Activated T-cell treated with anti-CD3 and anti-CD28 coated beads, Interleukin-2, amount 50 U/mL, for 24 hours (primary cell): ENCODE results near the gene PPM1D.

Experiments
- DNase-seq: peaks from one replicate; pipeline ENCODE4 v3.0.0-alpha.2; 2020
- H3K27ac Mint-ChIP-seq: 2 replicates; pipeline ENCODE4 v1.8.0; 2020; ENCODE audit warnings: mild to moderate bottlenecking, mixed read lengths
- H3K27me3 Mint-ChIP-seq: 2 replicates; pipeline ENCODE4 v1.8.0; 2020; ENCODE audit warnings: mixed read lengths
- H3K36me3 Mint-ChIP-seq: 2 replicates; pipeline ENCODE4 v1.8.0; 2020; ENCODE audit warnings: low read depth, mixed read lengths
- H3K4me1 Mint-ChIP-seq: 2 replicates; pipeline ENCODE4 v1.8.0; 2020; ENCODE audit warnings: low read depth, mixed read lengths
- H3K4me3 Mint-ChIP-seq: 2 replicates; pipeline ENCODE4 v1.8.0; 2020; ENCODE audit warnings: mild to moderate bottlenecking, moderate library complexity, mixed read lengths
- H3K9me3 Mint-ChIP-seq: 2 replicates; pipeline ENCODE4 v1.8.0; 2020; ENCODE audit warnings: mixed read lengths

Gene PPM1D

GRCh38 chr17:60622961-60623360, 23.0 kb downstream of the PPM1D start:
- Mint-ChIP-seq H3K36me3 (peaks cover 24% of the 10 kb centered on the region), H3K4me3 (no peak overlapping the region), H3K27me3 (no peaks in the 10 kb centered on the region), H3K9me3 (no peaks in the 10 kb centered on the region), H3K4me1 (peaks cover 19% of the 10 kb centered on the region), H3K27ac (no peak overlapping the region)
- DNase-seq: no peak

GRCh38 chr17:60623415-60623814, 23.4 kb downstream of the PPM1D start:
- no peak for DNase-seq
- Mint-ChIP-seq H3K27ac (peak overlapping the region; percentile 60), H3K4me3 (no peak overlapping the region), H3K4me1 (peaks cover 19% of the 10 kb centered on the region), H3K9me3 (no peaks in the 10 kb centered on the region), H3K36me3 (peaks cover 28% of the 10 kb centered on the region), H3K27me3 (no peaks in the 10 kb centered on the region)

GRCh38 chr17:60627124-60627523, 27.1 kb downstream of the PPM1D start:
- no peak overlapping the region for H3K27ac Mint-ChIP-seq
- H3K9me3 Mint-ChIP-seq: no peaks in the 10 kb centered on the region
- H3K4me3 Mint-ChIP-seq: no peak overlapping the region
- H3K4me1 Mint-ChIP-seq: peaks cover 20% of the 10 kb centered on the region
- no peaks in the 10 kb centered on the region for H3K27me3 Mint-ChIP-seq
- H3K36me3 Mint-ChIP-seq: peaks cover 35% of the 10 kb centered on the region
- no peak for DNase-seq

- Mint-ChIP-seq H3K27ac (no peak overlapping the region), H3K9me3 (no peaks in the 10 kb centered on the region), H3K4me3 (no peak overlapping the region), H3K27me3 (no peaks in the 10 kb centered on the region), H3K4me1 (peaks cover 18% of the 10 kb centered on the region), H3K36me3 (peaks cover 34% of the 10 kb centered on the region)
- no peak for DNase-seq
Measured at GRCh38 chr17:60628252-60628889, 28.4 kb downstream of the PPM1D start.

DNA sequence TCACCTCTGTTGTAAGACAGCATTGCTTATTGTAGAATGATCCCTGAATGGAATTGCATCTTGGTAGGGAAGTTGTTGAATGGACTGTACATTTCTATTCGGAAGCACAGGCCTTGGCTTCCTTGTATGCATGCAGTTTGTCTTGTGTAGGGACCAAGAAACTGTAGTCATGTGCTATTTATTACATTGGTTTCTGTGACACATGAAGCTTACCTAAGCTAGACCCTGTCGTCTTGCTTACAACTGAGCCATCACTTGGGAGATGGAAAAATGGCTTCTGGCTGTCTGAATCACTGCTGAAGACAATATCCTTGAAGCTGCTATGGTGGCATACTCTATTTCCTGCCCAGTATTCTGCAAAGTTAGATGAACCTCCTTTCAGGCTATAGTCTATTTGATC, 29.1 kb downstream of the PPM1D start:
- Mint-ChIP-seq H3K9me3 (no peaks in the 10 kb centered on the region), H3K4me1 (peaks cover 18% of the 10 kb centered on the region), H3K36me3 (peaks cover 34% of the 10 kb centered on the region), H3K27ac (peak overlapping the region; percentile 4), H3K4me3 (no peak overlapping the region), H3K27me3 (no peaks in the 10 kb centered on the region)
- DNase-seq: no peak

DNA sequence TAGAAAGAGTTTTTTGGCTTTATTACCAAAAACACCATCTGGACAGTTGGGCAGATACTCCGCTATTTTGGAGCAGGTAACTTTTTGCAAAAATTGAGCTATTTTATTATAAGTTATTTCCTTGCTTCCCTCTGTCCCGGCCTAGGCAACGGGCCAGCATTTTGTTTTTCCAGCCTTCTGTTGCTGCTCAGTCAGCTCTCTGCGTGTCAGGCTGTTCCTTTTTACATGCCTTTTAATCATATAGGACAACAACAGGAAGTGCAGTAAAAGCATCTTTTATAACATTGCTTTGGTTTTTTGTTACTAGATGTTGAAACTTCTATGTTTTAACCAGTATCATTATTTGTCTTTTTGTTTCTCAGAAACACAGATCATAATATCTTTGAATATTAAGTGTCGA, 30.4 kb downstream of the PPM1D start:
- peaks cover 46% of the 10 kb centered on the region for H3K36me3 Mint-ChIP-seq
- peaks cover 18% of the 10 kb centered on the region for H3K4me1 Mint-ChIP-seq
- no peaks in the 10 kb centered on the region for H3K27me3 Mint-ChIP-seq
- H3K4me3 Mint-ChIP-seq: no peak overlapping the region
- no peak for DNase-seq
- peak overlapping the region; percentile 8 for H3K27ac Mint-ChIP-seq
- H3K9me3 Mint-ChIP-seq: no peaks in the 10 kb centered on the region

DNA sequence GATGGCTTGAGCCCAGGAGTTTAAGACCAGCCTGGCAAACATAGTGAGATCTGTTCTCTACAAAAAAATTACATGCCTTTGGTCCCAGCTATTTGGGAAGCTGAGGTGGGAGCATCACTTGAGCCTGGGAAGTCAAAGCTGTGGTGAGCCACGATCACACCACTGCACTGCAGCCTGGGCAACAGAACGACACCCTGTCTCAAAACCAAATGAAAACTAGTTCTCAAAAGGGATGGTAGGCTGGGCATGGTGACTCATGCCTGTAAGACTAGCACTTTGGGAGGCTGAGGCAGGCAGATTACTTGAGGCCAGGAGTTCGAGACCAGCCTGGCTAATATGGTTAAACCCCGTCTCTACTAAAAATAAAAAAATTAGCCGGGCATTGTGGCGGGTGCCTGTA, 31.1 kb downstream of the PPM1D start:
- DNase-seq: no peak
- Mint-ChIP-seq H3K4me3 (no peak overlapping the region), H3K9me3 (no peaks in the 10 kb centered on the region), H3K36me3 (peaks cover 48% of the 10 kb centered on the region), H3K27me3 (no peaks in the 10 kb centered on the region), H3K4me1 (peaks cover 18% of the 10 kb centered on the region), H3K27ac (peak overlapping the region; percentile 29)

DNA sequence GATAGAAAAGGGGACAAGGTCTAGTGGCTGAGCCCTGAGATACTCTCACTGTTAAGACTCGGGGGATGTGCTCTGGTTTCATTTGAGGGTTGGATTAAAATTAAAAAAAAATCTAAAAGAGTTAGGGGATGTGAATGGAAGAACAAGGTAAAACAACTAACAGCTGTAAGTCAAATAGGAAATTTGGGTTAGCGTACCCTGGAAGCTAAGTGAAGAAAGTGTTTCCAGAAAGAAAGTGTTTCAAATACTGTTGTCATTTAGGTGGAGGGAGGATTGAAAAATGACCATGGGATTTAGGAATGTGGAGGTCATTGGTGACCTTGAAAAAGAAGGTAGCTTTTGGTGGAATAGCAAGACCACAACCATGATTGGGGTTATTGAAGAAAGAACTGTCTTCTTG, 37.7 kb downstream of the PPM1D start:
- no peak for DNase-seq
- Mint-ChIP-seq H3K27ac (no peak overlapping the region), H3K27me3 (no peaks in the 10 kb centered on the region)

GRCh38 chr17:60639019-60639330, 39.0 kb downstream of the PPM1D start:
- DNase-seq: no peak
- peaks cover 10% of the 10 kb centered on the region for H3K4me1 Mint-ChIP-seq
- no peak overlapping the region for H3K27ac Mint-ChIP-seq
- H3K27me3 Mint-ChIP-seq: no peaks in the 10 kb centered on the region
- H3K9me3 Mint-ChIP-seq: no peaks in the 10 kb centered on the region
- no peak overlapping the region for H3K4me3 Mint-ChIP-seq
- peaks cover 75% of the 10 kb centered on the region for H3K36me3 Mint-ChIP-seq

More for the DNA sequence above, 37.7 kb downstream of the PPM1D start:
- Mint-ChIP-seq H3K36me3 (peaks cover 74% of the 10 kb centered on the region), H3K4me3 (no peak overlapping the region), H3K4me1 (peaks cover 10% of the 10 kb centered on the region), H3K9me3 (no peaks in the 10 kb centered on the region)

DNA sequence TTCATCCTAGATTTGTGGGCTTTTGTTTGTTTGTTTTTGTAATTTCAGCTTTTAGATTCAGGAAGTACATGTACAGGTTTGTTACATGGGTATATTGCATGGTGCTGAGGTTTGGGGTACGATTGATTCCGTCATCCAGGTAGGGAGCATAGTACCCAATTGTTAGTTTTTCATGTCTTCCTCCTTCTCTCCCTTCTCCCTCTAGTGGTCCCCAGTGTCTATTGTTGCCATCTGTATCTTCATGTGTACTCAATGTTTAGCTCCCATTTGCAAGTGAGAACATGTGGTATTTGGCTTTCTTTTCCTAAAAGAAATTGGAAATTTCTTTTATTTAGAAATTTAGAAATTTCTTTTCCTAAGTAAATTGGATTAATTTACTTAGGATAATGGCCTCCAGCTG, 40.5 kb downstream of the PPM1D start:
- no peaks in the 10 kb centered on the region for H3K27me3 Mint-ChIP-seq
- H3K9me3 Mint-ChIP-seq: no peaks in the 10 kb centered on the region
- no peak overlapping the region for H3K4me3 Mint-ChIP-seq
- peaks cover 10% of the 10 kb centered on the region for H3K4me1 Mint-ChIP-seq
- no peak overlapping the region for H3K27ac Mint-ChIP-seq
- H3K36me3 Mint-ChIP-seq: peaks cover 65% of the 10 kb centered on the region
- no peak for DNase-seq

GRCh38 chr17:60641126-60641525, 41.1 kb downstream of the PPM1D start:
- H3K27me3 Mint-ChIP-seq: no peaks in the 10 kb centered on the region
- H3K27ac Mint-ChIP-seq: no peak overlapping the region
- H3K4me3 Mint-ChIP-seq: no peak overlapping the region
- no peaks in the 10 kb centered on the region for H3K9me3 Mint-ChIP-seq
- peaks cover 59% of the 10 kb centered on the region for H3K36me3 Mint-ChIP-seq
- peaks cover 11% of the 10 kb centered on the region for H3K4me1 Mint-ChIP-seq
- no peak for DNase-seq

DNA sequence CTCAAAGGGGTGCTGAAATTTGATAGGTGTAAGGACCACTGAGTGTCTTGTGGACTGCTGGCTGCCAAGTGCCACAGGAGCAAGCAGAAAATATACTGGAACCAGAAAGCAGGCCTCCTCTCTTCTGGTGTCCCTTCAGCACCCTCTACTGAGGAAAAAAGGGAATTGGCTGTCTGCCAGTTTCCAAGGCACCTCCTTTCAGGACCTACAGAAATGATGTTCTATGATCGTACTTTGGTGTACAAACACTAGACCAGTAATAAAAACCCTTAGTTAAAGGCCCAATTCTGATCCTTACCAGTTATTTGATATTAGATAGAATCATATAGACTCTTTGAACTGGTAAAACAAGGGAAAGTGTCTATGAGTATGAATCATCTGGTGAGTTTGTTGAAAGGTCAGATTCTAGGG, 41.8 kb downstream of the PPM1D start:
- no peak overlapping the region for H3K27ac Mint-ChIP-seq
- H3K27me3 Mint-ChIP-seq: no peaks in the 10 kb centered on the region
- peaks cover 14% of the 10 kb centered on the region for H3K4me1 Mint-ChIP-seq
- peaks cover 57% of the 10 kb centered on the region for H3K36me3 Mint-ChIP-seq
- no peak overlapping the region for H3K4me3 Mint-ChIP-seq
- DNase-seq: no peak
- H3K9me3 Mint-ChIP-seq: no peaks in the 10 kb centered on the region

GRCh38 chr17:60645918-60646523, 46.0 kb downstream of the PPM1D start:
- Mint-ChIP-seq H3K9me3 (no peaks in the 10 kb centered on the region), H3K4me3 (no peak overlapping the region), H3K36me3 (peaks cover 56% of the 10 kb centered on the region), H3K4me1 (peaks cover 15% of the 10 kb centered on the region), H3K27ac (no peak overlapping the region), H3K27me3 (no peaks in the 10 kb centered on the region)
- no peak for DNase-seq

DNA sequence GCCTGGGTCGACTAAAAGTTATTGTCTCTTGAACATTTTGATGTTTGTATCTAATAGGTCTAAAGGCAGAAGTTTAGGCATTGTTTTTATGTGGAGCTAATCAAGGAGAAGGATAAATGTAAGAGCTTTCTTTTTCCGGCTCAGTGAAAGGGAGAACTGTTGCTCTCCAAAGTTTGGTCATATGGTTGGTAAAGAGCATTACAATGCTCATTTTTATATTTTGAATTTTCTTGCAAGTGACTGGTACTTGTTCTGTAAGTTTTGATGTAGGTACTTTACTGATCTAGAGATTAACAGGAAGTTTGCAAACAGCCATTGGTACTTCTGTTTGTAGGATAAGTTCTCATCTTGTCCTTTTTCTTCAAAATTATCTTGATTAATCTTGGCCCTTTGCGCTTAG, 46.7 kb downstream of the PPM1D start:
- Mint-ChIP-seq H3K4me1 (peaks cover 12% of the 10 kb centered on the region), H3K4me3 (no peak overlapping the region), H3K27ac (peak overlapping the region; percentile 44), H3K27me3 (no peaks in the 10 kb centered on the region), H3K9me3 (no peaks in the 10 kb centered on the region), H3K36me3 (peaks cover 54% of the 10 kb centered on the region)
- no peak for DNase-seq

- DNase-seq: no peak
- Mint-ChIP-seq H3K9me3 (no peaks in the 10 kb centered on the region), H3K27ac (no peak overlapping the region), H3K4me1 (peaks cover 16% of the 10 kb centered on the region), H3K4me3 (no peak overlapping the region), H3K27me3 (no peaks in the 10 kb centered on the region), H3K36me3 (peaks cover 56% of the 10 kb centered on the region)
Measured at GRCh38 chr17:60647705-60648104, 47.7 kb downstream of the PPM1D start.
